CD4-positive, alpha-beta memory T cell (primary cell): ENCODE data around the gene LMAN2. TPM values are rescaled to one million over a fixed set of nuclear protein-coding genes. Genes with fewer than 3 reads are reported as not detected.
A peak's percentile ranks its signal among the peaks of the same experiment; 100 is the strongest.
"Not testable (repeated sequence)": the region's sequence is repeated elsewhere in the genome, so short reads cannot be mapped to it uniquely, and the experiment has no call there.

Source experiments
- CTCF ChIA-PET: fragments of 350-600 bp; sonication (Branson Sonifier 250); formaldehyde crosslinking; loops from one replicate; lab custom pipeline; 2021; ENCODE audit warnings: inconsistent platforms; ENCODE audit not compliant: partially characterized antibody; lab: Charles Lee
- POLR2A ChIA-PET: fragments of 350-600 bp; sonication (Branson Sonifier 250); formaldehyde crosslinking; loops from one replicate; lab custom pipeline; 2021; ENCODE audit not compliant: partially characterized antibody; lab: Charles Lee
- DNase-seq, 5 donors: peaks; one replicate each; pipeline versions ENCODE4 v3.0.0 to v3.0.0-alpha.2; 2020 to 2022; ENCODE audit warnings: mixed read lengths in 1 of 5
- H3K27ac ChIP-seq: one replicate; pipeline ENCODE4 v1.7.0; 2013; ENCODE audit warnings: low read depth, low read length
- H3K27me3 ChIP-seq: 2 replicates; pipeline ENCODE4 v1.7.0; 2013; ENCODE audit warnings: mild to moderate bottlenecking, low read length, moderate library complexity; ENCODE audit not compliant: insufficient read depth
- H3K36me3 ChIP-seq: 2 replicates; pipeline ENCODE4 v1.7.0; 2013; ENCODE audit warnings: mild to moderate bottlenecking, low read length, moderate library complexity; ENCODE audit not compliant: insufficient read depth
- H3K4me1 ChIP-seq: 2 replicates; pipeline ENCODE4 v1.7.0; 2013; ENCODE audit warnings: mild to moderate bottlenecking, low read length, moderate library complexity; ENCODE audit not compliant: insufficient read depth
- H3K4me3 ChIP-seq, 2 donors: one replicate each; pipeline ENCODE4 v1.7.0; 2013; ENCODE audit warnings: low read length in 2 of 2, mild to moderate bottlenecking in 1 of 2
- H3K9me3 ChIP-seq, 2 donors: one replicate each; pipeline ENCODE4 v1.7.0; 2013; ENCODE audit warnings: low read length in 2 of 2, control low read depth in 1 of 2; ENCODE audit not compliant: control insufficient read depth in 1 of 2
- H3K27ac Mint-ChIP-seq, 7 donors: one replicate each; pipeline ENCODE4 v1.8.0; 2020 to 2021; ENCODE audit warnings: mixed read lengths in 7 of 7, mild to moderate bottlenecking in 6 of 7, inconsistent platforms in 3 of 7, moderate library complexity in 3 of 7
- H3K27me3 Mint-ChIP-seq, 2 donors: one replicate each; pipeline ENCODE4 v1.8.0; 2020 to 2021; ENCODE audit warnings: mixed read lengths in 2 of 2
- H3K36me3 Mint-ChIP-seq, 2 donors: one replicate each; pipeline ENCODE4 v1.8.0; 2020 to 2021; ENCODE audit warnings: mixed read lengths in 2 of 2, inconsistent platforms in 1 of 2, mild to moderate bottlenecking in 1 of 2
- H3K4me1 Mint-ChIP-seq, 4 donors: one replicate each; pipeline ENCODE4 v1.8.0; 2020 to 2021; ENCODE audit warnings: mixed read lengths in 4 of 4, mild to moderate bottlenecking in 1 of 4
- H3K4me3 Mint-ChIP-seq, 8 donors: one replicate each; pipeline ENCODE4 v1.8.0; 2020 to 2021; ENCODE audit warnings: mixed read lengths in 8 of 8, mild to moderate bottlenecking in 7 of 8, moderate library complexity in 6 of 8, inconsistent platforms in 3 of 8
- H3K9me3 Mint-ChIP-seq, 8 donors: one replicate each; pipeline ENCODE4 v1.8.0; 2020 to 2021; ENCODE audit warnings: mixed read lengths in 8 of 8, mild to moderate bottlenecking in 5 of 8, inconsistent platforms in 3 of 8, moderate library complexity in 1 of 8
- intact Hi-C: fragments of 100-400 bp; cut with micrococcal nuclease; formaldehyde crosslinking; loops from one replicate; pipeline ENCODE4 v1.15.1; 2023
- polyA plus RNA-seq, 2 donors: library from polyadenylated mRNA; unstranded; fragments of 300-500 nt; fragmentation: Illumina TruSeq; gene quantifications; one replicate each; pipeline ENCODE4 v1.2.3, GENCODE V29; 2021
- total RNA-seq, 2 experiments: library from RNA; stranded (reverse); gene quantifications; one replicate each; pipeline ENCODE4 v1.2.3, GENCODE V29; 2021

LMAN2 gene
- total and polyA plus RNA-seq, 4 experiments from 2014 or later = 114 to 322 (median 173) TPM

GRCh38 chr5:177306674-177307543 lies 44.6 kb downstream of the LMAN2 start:
- no peaks in the 10 kb centered on the region for H3K27me3 ChIP-seq
- H3K27ac ChIP-seq = no peak overlapping the region
- H3K9me3 ChIP-seq = no peaks in the 10 kb centered on the region
- CTCF ChIA-PET = interaction anchor here (3.6 to 7.4 kb wide), 2 partner anchors 66 to 96 kb away, joined by 20 to 69 read pairs; no protein-coding TSS in a partner anchor
- intact Hi-C loops = no loop called here
- DNase-seq = no peak
- Mint-ChIP-seq H3K9me3 (peaks cover 0 to 7% (median 0%) of the 10 kb centered on the region in 8 donors), H3K27me3 (no peaks in the 10 kb centered on the region), H3K27ac (peak overlapping the region in 3 of 7 donors; percentile 68 to 89 (median 77)), H3K4me1 (peaks cover 36 to 79% (median 57%) of the 10 kb centered on the region in 4 donors), H3K4me3 (peak overlapping the region in 4 of 8 donors; percentile 44 to 81 (median 58)), H3K36me3 (peaks cover 18 to 34% of the 10 kb centered on the region in 2 donors)
- H3K36me3 ChIP-seq = peaks cover 10% of the 10 kb centered on the region
- POLR2A ChIA-PET = interaction anchor here (0.8 kb wide), 1 partner anchor 10 kb away, joined by 3 read pairs; no protein-coding TSS in a partner anchor
- peaks cover 66% of the 10 kb centered on the region for H3K4me1 ChIP-seq
- H3K4me3 ChIP-seq = no peak overlapping the region

- H3K4me3 ChIP-seq, intact Hi-C loops, H3K27ac ChIP-seq, H3K9me3 ChIP-seq, DNase-seq, H3K27me3 Mint-ChIP-seq, H3K27me3 ChIP-seq, H3K9me3 Mint-ChIP-seq: not testable (repeated sequence)
- CTCF ChIA-PET = interaction anchor here (0.6 to 1.4 kb wide), 2 partner anchors 10 to 150 kb away, joined by 4 read pairs; no protein-coding TSS in a partner anchor
- Histone ChIP-seq H3K36me3 (peaks cover 10% of the 10 kb centered on the region), H3K4me1 (peaks cover 68% of the 10 kb centered on the region)
- Mint-ChIP-seq H3K4me1 (peaks cover 39 to 80% (median 62%) of the 10 kb centered on the region in 4 donors), H3K36me3 (peaks cover 18 to 34% of the 10 kb centered on the region in 2 donors), H3K4me3 (peak overlapping the region; percentile 11 to 97 (median 37)), H3K27ac (peak overlapping the region in 6 of 7 donors; percentile 17 to 89 (median 79))
- POLR2A ChIA-PET = interaction anchor here (0.9 kb wide), 1 partner anchor 52 kb away, joined by 3 read pairs; no protein-coding TSS in a partner anchor
Observed at GRCh38 chr5:177306103-177306640, 45.3 kb downstream of the LMAN2 start.

GRCh38 chr5:177304392-177305119 lies 46.9 kb downstream of the LMAN2 start:
- H3K4me1 ChIP-seq = peaks cover 67% of the 10 kb centered on the region
- intact Hi-C loops = loop anchor here (5.0 kb wide), 2 partner anchors 58 to 172 kb away; partner anchors contain the start of gene NSD1

GRCh38 chr5:177303925-177304391 lies 47.5 kb downstream of the LMAN2 start:
- peak overlapping the region; percentile 84 to 94 for H3K4me3 ChIP-seq
- no peaks in the 10 kb centered on the region for H3K9me3 ChIP-seq
- DNase-seq = peak in 1 of 5 donors; percentile 63
- Mint-ChIP-seq H3K4me3 (peak overlapping the region; percentile 91 to 97 (median 95)), H3K4me1 (peaks cover 46 to 83% (median 68%) of the 10 kb centered on the region in 4 donors), H3K27me3 (no peaks in the 10 kb centered on the region), H3K27ac (peak overlapping the region; percentile 84 to 97 (median 92)), H3K9me3 (peaks cover 0 to 5% (median 0%) of the 10 kb centered on the region in 8 donors), H3K36me3 (peaks cover 18 to 34% of the 10 kb centered on the region in 2 donors)
- POLR2A ChIA-PET = interaction anchor here (0.6 to 2.6 kb wide), 13 partner anchors 9 to 213 kb away, joined by 3 to 14 read pairs (median 4); partner anchors contain the start of genes DDX41, LMAN2, NSD1 and PDLIM7
- H3K4me1 ChIP-seq = peaks cover 68% of the 10 kb centered on the region
- intact Hi-C loops = loop anchor here (1.0 to 5.0 kb wide), 4 partner anchors 8 to 189 kb away; partner anchors contain the start of gene NSD1
- peaks cover 10% of the 10 kb centered on the region for H3K36me3 ChIP-seq
- H3K27ac ChIP-seq = peak overlapping the region; percentile 78
- CTCF ChIA-PET = interaction anchor here (0.6 to 4.8 kb wide), 7 partner anchors 9 to 190 kb away, joined by 3 to 16 read pairs (median 5); no protein-coding TSS in a partner anchor
- H3K27me3 ChIP-seq = no peaks in the 10 kb centered on the region

More at GRCh38 chr5:177304392-177305119, 46.9 kb downstream of the LMAN2 start:
- Histone ChIP-seq H3K36me3 (peaks cover 10% of the 10 kb centered on the region), H3K27ac (peak overlapping the region; percentile 78), H3K9me3 (no peaks in the 10 kb centered on the region), H3K4me3 (peak overlapping the region; percentile 84 to 94), H3K27me3 (no peaks in the 10 kb centered on the region)
- DNase-seq = peak in 1 of 5 donors; percentile 61
- H3K36me3 Mint-ChIP-seq = peaks cover 18 to 34% of the 10 kb centered on the region in 2 donors
- H3K27me3 Mint-ChIP-seq = no peaks in the 10 kb centered on the region
- peaks cover 0 to 6% (median 0%) of the 10 kb centered on the region in 8 donors for H3K9me3 Mint-ChIP-seq
- CTCF ChIA-PET = interaction anchor here (0.6 to 4.8 kb wide), 5 partner anchors 32 to 194 kb away, joined by 3 to 16 read pairs (median 3); no protein-coding TSS in a partner anchor
- H3K4me1 Mint-ChIP-seq = peaks cover 44 to 83% (median 65%) of the 10 kb centered on the region in 4 donors
- H3K4me3 Mint-ChIP-seq = peak overlapping the region; percentile 91 to 97 (median 95)
- peak overlapping the region; percentile 84 to 97 (median 92) for H3K27ac Mint-ChIP-seq
- POLR2A ChIA-PET = interaction anchor here (1.2 to 2.6 kb wide), 5 partner anchors 8 to 171 kb away, joined by 3 to 14 read pairs (median 5); partner anchors contain the start of genes LMAN2 and NSD1

- peaks cover 10% of the 10 kb centered on the region for H3K36me3 ChIP-seq
- no peaks in the 10 kb centered on the region for H3K27me3 ChIP-seq
- H3K4me3 ChIP-seq = peak within 1 kb of the TSS; percentile 84 to 94
- H3K9me3 ChIP-seq = no peaks in the 10 kb centered on the region
- H3K4me1 ChIP-seq = peaks cover 68% of the 10 kb centered on the region
- ChIA-PET POLR2A (interaction anchor here (0.6 to 2.6 kb wide), 11 partner anchors 9 to 214 kb away, joined by 3 to 14 read pairs (median 4); partner anchors contain the start of genes DDX41, LMAN2, NSD1 and PDLIM7), CTCF (interaction anchor here (0.6 to 4.8 kb wide), 7 partner anchors 8 to 190 kb away, joined by 3 to 16 read pairs (median 5); no protein-coding TSS in a partner anchor)
- Mint-ChIP-seq H3K9me3 (peaks cover 0 to 4% (median 0%) of the 10 kb centered on the region in 8 donors), H3K4me3 (peak within 1 kb of the TSS; percentile 91 to 97 (median 95)), H3K4me1 (peaks cover 48 to 86% (median 69%) of the 10 kb centered on the region in 4 donors), H3K36me3 (peaks cover 18 to 36% of the 10 kb centered on the region in 2 donors), H3K27ac (peak within 1 kb of the TSS; percentile 84 to 97 (median 92)), H3K27me3 (no peaks in the 10 kb centered on the region)
- intact Hi-C loops = loop anchor here (1.0 to 5.0 kb wide), 4 partner anchors 9 to 189 kb away; partner anchors contain the start of gene NSD1
- DNase-seq = peak; percentile 84 to 88 (median 86)
- H3K27ac ChIP-seq = peak within 1 kb of the TSS; percentile 78
Observed at GRCh38 chr5:177303121-177303924, 48.1 kb downstream of the LMAN2 start, which contains the start of the genes PRELID1 and RAB24. Gene PRELID1, plus strand, starts transcription at chr5:177303799. Its CDS starts 187 bp downstream, at chr5:177303986. Gene RAB24, minus strand, starts transcription at chr5:177303719. Its CDS starts 431 bp downstream, at chr5:177303288.
